HT1080 (cell line): ENCODE results near the gene AGBL1. TPM values are rescaled to one million over a fixed set of nuclear protein-coding genes. Genes with fewer than 3 reads are reported as not detected.

Source experiments
- DNase-seq: peaks from one replicate; pipeline ENCODE4 v3.0.0-alpha.2; 2015; ENCODE audit warnings: low read depth
- polyA plus RNA-seq, 2 experiments: library from polyadenylated mRNA; depleted of rRNA; stranded (reverse); fragments of >200 nt; gene quantifications; 2 replicates each; pipeline ENCODE4 v1.2.3, GENCODE V29; 2015
- total RNA-seq: library from RNA; depleted of rRNA; stranded (reverse); fragments of >200 nt; shearing (Covaris generic); gene quantifications from 2 replicates; pipeline ENCODE4 v1.2.3, GENCODE V29; 2014; rRNA removed

AGBL1 gene
- 0.03 TPM in 1 of 2 replicates, not detected in the other for total RNA-seq
- 0.03 TPM in 1 of 2 replicates, not detected in the other for polyA plus RNA-seq (2015; cell fraction: cytosol; rRNA removed)
- polyA plus RNA-seq (2015; cell fraction: nucleus; rRNA removed) = not detected in 2 replicates

- DNase-seq = no peak
Measured at GRCh38 chr15:86079508-86080266, at the start of gene AGBL1. Gene AGBL1, plus strand, starts transcription at chr15:86079871.

- no peak for DNase-seq
Measured at GRCh38 chr15:86034904-86035303, 44.8 kb upstream of the AGBL1 start.

- DNase-seq = no peak
Measured at GRCh38 chr15:86036243-86036642, 43.4 kb upstream of the AGBL1 start.

GRCh38 chr15:86038491-86038890 is 41.2 kb upstream of the AGBL1 start:
- DNase-seq = no peak

GRCh38 chr15:86040356-86041033 is 39.2 kb upstream of the AGBL1 start:
- DNase-seq = no peak

GRCh38 chr15:86041399-86041798 is 38.3 kb upstream of the AGBL1 start:
- DNase-seq = no peak

GRCh38 chr15:86042226-86042625 is 37.4 kb upstream of the AGBL1 start:
- no peak for DNase-seq

- DNase-seq = no peak
Measured at GRCh38 chr15:86044981-86045380, 34.7 kb upstream of the AGBL1 start.

GRCh38 chr15:86054338-86054737 is 25.3 kb upstream of the AGBL1 start:
- no peak for DNase-seq

GRCh38 chr15:86055688-86056087 is 24.0 kb upstream of the AGBL1 start:
- DNase-seq = no peak

GRCh38 chr15:86059851-86060250 is 19.8 kb upstream of the AGBL1 start:
- DNase-seq = no peak

- no peak for DNase-seq
Measured at GRCh38 chr15:86060674-86061073, 19.0 kb upstream of the AGBL1 start.

- no peak for DNase-seq
Measured at GRCh38 chr15:86061581-86061980, 18.1 kb upstream of the AGBL1 start.

GRCh38 chr15:86062646-86063243 is 16.9 kb upstream of the AGBL1 start:
- DNase-seq = no peak

GRCh38 chr15:86063356-86064095 is 16.1 kb upstream of the AGBL1 start:
- DNase-seq = no peak

- DNase-seq = no peak
Measured at GRCh38 chr15:86064326-86064725, 15.3 kb upstream of the AGBL1 start.

- DNase-seq = no peak
Measured at GRCh38 chr15:86066174-86066834, 13.4 kb upstream of the AGBL1 start.

- no peak for DNase-seq
Measured at GRCh38 chr15:86073281-86073680, 6.4 kb upstream of the AGBL1 start.

- no peak for DNase-seq
Measured at GRCh38 chr15:86076468-86076867, 3.2 kb upstream of the AGBL1 start.

- no peak for DNase-seq
Measured at GRCh38 chr15:86077070-86077469, 2.6 kb upstream of the AGBL1 start.

GRCh38 chr15:86080302-86080701 is 631 bp downstream of the AGBL1 start:
- no peak for DNase-seq
